ENCODE data around the gene DHCR7.

- no peak for TF ChIP-seq CTCF (IDR thresholded peaks at IDR 0.05)
- no peak for TF ChIP-seq POLR2A (IDR thresholded peaks at IDR 0.05)
Observed at GRCh38 chr11:71474141-71474770, 26.1 kb upstream of the DHCR7 start.

Measured in uterus (tissue), 2 donors.